HepG2 (cell line): ENCODE measurements around the gene EML2. TPM values are rescaled to one million over a fixed set of nuclear protein-coding genes. Genes with fewer than 3 reads are reported as not detected.

Source experiments
- ARHGAP35 ChIP-seq: sonication (generic); formaldehyde crosslinking; IDR thresholded peaks from 2 replicates; pipeline ENCODE4 v1.9.0; 2022; ENCODE audit warnings: mild to moderate bottlenecking, inconsistent platforms, moderate library complexity, missing genetic modification reagents, borderline replicate concordance
- DNMT1 ChIP-seq: sonication (generic); formaldehyde crosslinking; IDR thresholded peaks from 2 replicates; pipeline ENCODE4 v1.5.1; 2020; ENCODE audit warnings: mild to moderate bottlenecking, missing genetic modification reagents
- GTF2F1 ChIP-seq: fragments of 150-350 bp; IDR thresholded peaks from 2 replicates; pipeline ENCODE4 v1.6.1; 2014; ENCODE audit warnings: low read length
- NR2F6 ChIP-seq, 2 experiments: IDR thresholded peaks; 2 replicates each; pipeline ENCODE4 v1.6.1; 2016; ENCODE audit warnings: antibody characterized with exemption in 1 of 2, mild to moderate bottlenecking in 1 of 2
- ZBTB1 ChIP-seq: sonication (generic); formaldehyde crosslinking; IDR thresholded peaks from 2 replicates; pipeline ENCODE4 v1.4.0; 2020; ENCODE audit warnings: missing genetic modification reagents, borderline replicate concordance
- ZNF121 ChIP-seq: sonication (generic); formaldehyde crosslinking; IDR thresholded peaks from 2 replicates; pipeline ENCODE4 v1.5.0; 2020; ENCODE audit warnings: mild to moderate bottlenecking, missing genetic modification reagents
- ZNF782 ChIP-seq: sonication (generic); formaldehyde crosslinking; IDR thresholded peaks from 2 replicates; pipeline ENCODE4 v1.4.0; 2020; ENCODE audit warnings: missing genetic modification reagents, mild to moderate bottlenecking, borderline replicate concordance
- polyA plus RNA-seq, 8 experiments: library from polyadenylated mRNA; depleted of rRNA in 3 of 8; stranded (reverse) in 7 of 8; unstranded in 1 of 8; fragments of >200 nt; fragmentation: Illumina TruSeq in 4 of 8; extraction: Trizol in 4 of 8; gene quantifications; 2 replicates each; pipeline versions ENCODE4 v1.2.1 to v1.2.3, GENCODE V29; 2011 to 2016; ENCODE audit warnings: low read depth in 4 of 8, missing spikeins in 1 of 8, mixed read lengths in 1 of 8; ENCODE audit not compliant: insufficient read depth in 1 of 8
- total RNA-seq, 5 experiments: library from RNA; depleted of rRNA; stranded (reverse); fragments of >200 nt; fragmentation: Illumina TruSeq; extraction: Trizol; gene quantifications; 2 replicates each; pipeline ENCODE4 v1.2.3, GENCODE V29; 2016; ENCODE audit warnings: low read depth in 1 of 5
- TF ChIP-seq, protein P1 (sequence below): sonication (generic); formaldehyde crosslinking; IDR thresholded peaks from 2 replicates; pipeline ENCODE4 v1.9.0; 2022; ENCODE audit warnings: low read depth, missing genetic modification reagents
- TF ChIP-seq, protein P2 (sequence below): sonication (generic); formaldehyde crosslinking; conservative IDR thresholded peaks from 2 replicates; pipeline ENCODE4 v1.5.0; 2020; ENCODE audit warnings: missing genetic modification reagents
- TF ChIP-seq, protein P3 (sequence below): sonication (generic); formaldehyde crosslinking; IDR thresholded peaks from 2 replicates; pipeline ENCODE4 v1.8.0; 2022; ENCODE audit warnings: missing genetic modification reagents, low read depth, mild to moderate bottlenecking, borderline replicate concordance
- TF ChIP-seq, protein P4 (sequence below): sonication (generic); formaldehyde crosslinking; IDR thresholded peaks from 2 replicates; pipeline ENCODE4 v1.5.1; 2020; ENCODE audit warnings: mild to moderate bottlenecking, missing genetic modification reagents, borderline replicate concordance

Gene EML2
- total and polyA plus RNA-seq, 2 of the 13 experiments (the other 11 are each of a cell fraction or from before 2014, with no cell fraction given) = 7.3 to 12.9 TPM

DNA sequence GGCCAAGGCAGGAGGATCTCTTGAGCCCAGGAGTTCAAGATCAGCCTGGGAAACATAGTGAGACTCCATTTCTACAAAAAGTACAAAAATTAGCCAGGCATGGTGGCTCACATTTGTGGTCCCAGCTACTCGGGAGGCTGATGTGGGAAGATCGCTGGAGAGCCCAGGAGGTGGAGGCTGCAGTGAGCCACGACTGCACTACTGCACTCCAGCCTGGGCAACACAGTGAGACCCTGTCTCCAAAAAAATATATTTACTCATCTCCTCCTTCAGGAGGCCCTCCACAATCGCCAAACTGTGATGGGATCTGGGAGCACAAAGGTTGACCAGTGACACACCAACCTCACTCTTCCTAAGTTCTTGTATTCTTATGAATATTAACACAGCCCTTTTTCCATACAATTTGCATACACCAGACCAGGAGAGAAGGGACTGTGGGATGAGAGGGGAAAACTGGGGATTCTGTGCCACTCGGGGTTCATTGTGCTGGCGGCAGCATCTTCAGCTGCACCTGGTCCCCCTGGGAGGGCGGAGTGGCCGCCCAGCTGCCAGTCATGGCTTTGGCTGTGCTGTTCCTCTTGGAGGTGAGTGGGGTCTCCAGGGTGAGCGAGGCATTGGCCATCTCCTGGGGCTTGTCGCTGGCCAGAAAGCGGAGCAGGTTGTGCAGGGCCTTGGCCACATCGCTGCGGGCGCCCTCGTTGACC lies 48.7 kb downstream of the EML2 start (continued):
- no peak for TF ChIP-seq ARHGAP35
- no peak for TF ChIP-seq NR2F6 (IDR thresholded peaks at IDR 0.05)
- no peak for TF ChIP-seq NR2F6 (CRISPR knock-in tag; IDR thresholded peaks at IDR 0.05)
- TF ChIP-seq, protein P1, sequence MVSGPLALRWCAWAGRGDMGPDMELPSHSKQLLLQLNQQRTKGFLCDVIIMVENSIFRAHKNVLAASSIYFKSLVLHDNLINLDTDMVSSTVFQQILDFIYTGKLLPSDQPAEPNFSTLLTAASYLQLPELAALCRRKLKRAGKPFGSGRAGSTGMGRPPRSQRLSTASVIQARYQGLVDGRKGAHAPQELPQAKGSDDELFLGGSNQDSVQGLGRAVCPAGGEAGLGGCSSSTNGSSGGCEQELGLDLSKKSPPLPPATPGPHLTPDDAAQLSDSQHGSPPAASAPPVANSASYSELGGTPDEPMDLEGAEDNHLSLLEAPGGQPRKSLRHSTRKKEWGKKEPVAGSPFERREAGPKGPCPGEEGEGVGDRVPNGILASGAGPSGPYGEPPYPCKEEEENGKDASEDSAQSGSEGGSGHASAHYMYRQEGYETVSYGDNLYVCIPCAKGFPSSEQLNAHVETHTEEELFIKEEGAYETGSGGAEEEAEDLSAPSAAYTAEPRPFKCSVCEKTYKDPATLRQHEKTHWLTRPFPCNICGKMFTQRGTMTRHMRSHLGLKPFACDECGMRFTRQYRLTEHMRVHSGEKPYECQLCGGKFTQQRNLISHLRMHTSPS (CRISPR knock-in tag) = 0 out of 2 replicates have a peak, but pooled peaks have one; percentile 18
- no peak for TF ChIP-seq GTF2F1
- TF ChIP-seq, protein P2, sequence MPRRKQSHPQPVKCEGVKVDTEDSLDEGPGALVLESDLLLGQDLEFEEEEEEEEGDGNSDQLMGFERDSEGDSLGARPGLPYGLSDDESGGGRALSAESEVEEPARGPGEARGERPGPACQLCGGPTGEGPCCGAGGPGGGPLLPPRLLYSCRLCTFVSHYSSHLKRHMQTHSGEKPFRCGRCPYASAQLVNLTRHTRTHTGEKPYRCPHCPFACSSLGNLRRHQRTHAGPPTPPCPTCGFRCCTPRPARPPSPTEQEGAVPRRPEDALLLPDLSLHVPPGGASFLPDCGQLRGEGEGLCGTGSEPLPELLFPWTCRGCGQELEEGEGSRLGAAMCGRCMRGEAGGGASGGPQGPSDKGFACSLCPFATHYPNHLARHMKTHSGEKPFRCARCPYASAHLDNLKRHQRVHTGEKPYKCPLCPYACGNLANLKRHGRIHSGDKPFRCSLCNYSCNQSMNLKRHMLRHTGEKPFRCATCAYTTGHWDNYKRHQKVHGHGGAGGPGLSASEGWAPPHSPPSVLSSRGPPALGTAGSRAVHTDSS (CRISPR knock-in tag) = no peak
- no peak for TF ChIP-seq ZBTB1 (CRISPR knock-in tag)
- TF ChIP-seq, protein P3, sequence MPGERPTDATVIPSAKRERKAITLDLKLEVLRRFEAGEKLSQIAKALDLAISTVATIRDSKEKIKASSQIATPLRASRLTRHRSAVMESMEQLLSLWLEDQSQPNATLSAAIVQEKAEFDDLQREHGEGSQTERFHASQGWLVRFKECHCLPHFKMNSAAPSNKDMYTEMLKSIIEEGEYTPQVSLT = no peak
- peak; percentile 74; the same call in 1 of the 2 replicates for TF ChIP-seq ZNF121 (CRISPR knock-in tag)
- TF ChIP-seq ZNF782 (CRISPR knock-in tag) = no peak
- TF ChIP-seq, protein P4, sequence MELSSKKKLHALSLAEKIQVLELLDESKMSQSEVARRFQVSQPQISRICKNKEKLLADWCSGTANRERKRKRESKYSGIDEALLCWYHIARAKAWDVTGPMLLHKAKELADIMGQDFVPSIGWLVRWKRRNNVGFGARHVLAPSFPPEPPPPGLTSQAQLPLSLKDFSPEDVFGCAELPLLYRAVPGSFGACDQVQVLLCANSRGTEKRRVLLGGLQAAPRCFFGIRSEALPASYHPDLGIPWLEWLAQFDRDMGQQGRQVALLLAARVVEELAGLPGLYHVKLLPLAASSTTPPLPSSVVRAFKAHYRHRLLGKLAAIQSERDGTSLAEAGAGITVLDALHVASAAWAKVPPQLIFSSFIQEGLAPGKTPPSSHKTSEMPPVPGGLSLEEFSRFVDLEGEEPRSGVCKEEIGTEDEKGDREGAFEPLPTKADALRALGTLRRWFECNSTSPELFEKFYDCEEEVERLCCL (CRISPR knock-in tag) = no peak
- TF ChIP-seq DNMT1 (CRISPR knock-in tag) = 0 out of 2 replicates have a peak, but pooled peaks have one; percentile 1
